Stimulated activated CD4-positive, alpha-beta T cell treated with anti-CD3 and anti-CD28 coated beads, Interleukin-1b, Interleukin-23, amount 100 ng/mL, for 4 hours (primary cell): ENCODE measurements around the gene SKAP1.
"Not testable (repeated sequence)": the region's sequence is repeated elsewhere in the genome, so short reads cannot be mapped to it uniquely, and the experiment has no call there.

Experiments used
- DNase-seq, 2 donors: peaks; one replicate each; pipeline ENCODE4 v3.0.0-alpha.2; 2020; ENCODE audit warnings: low read depth in 2 of 2

Gene SKAP1

GRCh38 chr17:48373130-48373830 is 56.7 kb downstream of the SKAP1 start:
- no peak for DNase-seq

- DNase-seq = not testable (repeated sequence)
Observed at GRCh38 chr17:48368967-48369366, 61.0 kb downstream of the SKAP1 start.

- no peak for DNase-seq
Observed at GRCh38 chr17:48368352-48368908, 61.6 kb downstream of the SKAP1 start.

DNA sequence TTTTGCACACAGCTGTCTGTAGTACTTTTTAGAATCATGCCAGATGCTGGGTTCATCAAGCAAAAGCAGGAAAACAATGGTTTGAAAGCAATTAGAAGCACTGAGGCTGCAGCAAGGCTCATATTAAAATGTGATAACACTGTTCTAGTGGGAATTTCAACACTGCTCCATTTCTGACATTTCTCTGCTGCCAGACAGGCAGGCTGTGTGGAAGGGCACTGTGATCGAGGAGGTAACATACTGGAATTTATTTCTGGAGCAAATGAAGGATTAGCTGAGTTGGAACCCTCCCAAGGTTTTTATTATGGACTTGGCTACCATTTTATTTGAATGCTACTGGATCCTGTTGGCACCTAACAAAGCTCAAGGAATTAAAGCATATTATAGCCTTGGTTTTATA is 66.9 kb downstream of the SKAP1 start:
- DNase-seq = no peak

GRCh38 chr17:48360861-48361633 is 69.0 kb downstream of the SKAP1 start:
- DNase-seq = not testable (repeated sequence)

DNA sequence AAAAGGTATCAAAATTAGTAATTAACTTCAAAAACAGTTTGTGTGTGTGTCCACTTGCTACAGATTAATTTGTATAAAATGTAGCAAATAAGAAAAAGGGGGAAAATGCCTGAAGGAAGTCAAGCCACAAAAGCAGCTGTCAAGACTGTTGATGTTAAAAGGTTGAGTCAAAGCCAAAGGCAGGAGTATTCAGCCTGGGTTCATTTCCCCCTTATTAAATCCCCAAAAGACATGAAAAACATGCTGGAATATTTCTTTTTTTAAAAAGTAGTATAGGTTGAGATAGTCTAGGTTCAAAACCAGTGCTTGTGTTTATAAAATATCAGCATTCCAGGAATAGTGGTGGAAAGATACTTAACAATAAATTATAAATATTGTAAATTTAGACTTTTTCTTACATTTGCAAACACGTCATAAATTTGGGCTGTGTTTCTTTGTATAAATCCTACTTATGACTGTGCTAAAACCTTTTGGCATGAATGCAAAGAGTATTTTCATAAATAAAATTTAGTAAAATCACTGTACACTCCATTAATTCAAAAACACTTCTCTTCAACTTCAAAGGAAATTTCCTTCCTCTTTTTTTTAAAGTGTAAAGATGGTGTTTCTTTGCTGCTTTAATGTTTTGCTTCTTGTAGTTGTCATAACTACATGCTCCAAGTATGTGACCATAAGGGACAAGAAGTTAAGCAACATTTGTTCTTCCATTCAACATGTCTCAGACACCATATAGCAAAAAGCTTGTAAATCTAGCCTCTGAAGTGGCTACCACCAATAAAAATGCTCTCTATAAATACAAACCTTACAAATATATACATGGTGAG is 72.0 kb downstream of the SKAP1 start:
- no peak for DNase-seq

- no peak for DNase-seq
Observed at GRCh38 chr17:48356866-48357265, 73.1 kb downstream of the SKAP1 start.

GRCh38 chr17:48352630-48353029 is 77.4 kb downstream of the SKAP1 start:
- DNase-seq = no peak

- DNase-seq = no peak
Observed at GRCh38 chr17:48351911-48352332, 78.1 kb downstream of the SKAP1 start.

- no peak for DNase-seq
Observed at GRCh38 chr17:48348352-48348751, 81.7 kb downstream of the SKAP1 start.

DNA sequence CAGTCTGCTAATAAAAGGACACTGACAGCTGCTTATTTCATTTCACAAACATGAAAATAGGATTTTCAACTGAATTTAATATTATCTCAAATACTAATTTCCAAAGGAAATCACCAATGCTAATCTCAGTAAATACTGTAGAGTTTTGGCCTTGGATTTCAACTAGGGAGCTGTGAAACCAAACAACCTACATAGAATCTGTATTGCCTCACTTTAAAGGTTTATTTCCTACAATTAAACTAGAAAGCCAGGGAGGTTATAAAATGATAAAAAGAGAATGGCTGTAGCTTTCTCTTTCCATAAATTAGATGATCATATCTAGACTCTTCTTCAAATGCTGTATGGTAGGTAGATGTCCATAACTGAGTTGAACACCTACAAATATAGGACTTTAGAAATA is 82.8 kb downstream of the SKAP1 start:
- no peak for DNase-seq

GRCh38 chr17:48344251-48344650 is 85.8 kb downstream of the SKAP1 start:
- no peak for DNase-seq

- no peak for DNase-seq
Observed at GRCh38 chr17:48340916-48341315, 89.1 kb downstream of the SKAP1 start.

DNA sequence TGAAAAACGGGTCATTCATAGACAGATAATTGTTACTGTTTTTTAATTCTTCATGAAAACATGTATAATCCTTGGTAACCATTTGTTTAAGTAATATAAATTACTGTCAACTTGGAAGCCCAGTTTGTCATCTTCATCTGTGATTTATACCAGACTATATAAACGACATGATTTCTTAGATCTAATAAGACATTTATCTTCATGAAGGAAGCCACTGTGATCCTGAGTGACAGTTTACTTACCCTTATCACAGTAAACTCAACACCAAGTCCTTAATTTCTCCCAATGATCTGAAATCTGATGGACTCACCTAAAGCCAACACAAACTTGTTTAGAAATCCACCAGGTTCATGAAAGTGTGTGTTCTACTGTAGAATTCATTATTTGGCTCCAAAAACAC is 91.3 kb downstream of the SKAP1 start:
- no peak for DNase-seq

DNA sequence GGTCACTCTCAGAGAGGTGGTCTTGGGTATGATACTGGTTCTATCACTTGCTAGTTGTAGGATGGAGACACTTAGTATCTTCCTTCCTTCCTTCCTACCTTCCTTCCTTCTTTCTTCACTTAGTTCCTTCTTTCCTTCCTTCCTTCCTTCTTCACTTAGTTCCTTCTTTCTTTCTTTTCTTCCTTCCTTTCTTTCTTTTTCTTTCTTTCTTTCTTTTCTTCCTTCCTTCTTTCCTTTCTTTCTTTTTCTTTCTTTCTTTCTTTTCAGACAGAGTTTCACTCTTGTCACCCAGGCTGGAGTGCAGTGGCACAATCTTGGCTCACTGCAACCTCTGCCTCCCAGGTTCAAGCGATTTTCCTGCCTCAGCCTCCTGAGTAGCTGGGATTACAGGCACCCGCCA is 92.1 kb downstream of the SKAP1 start:
- not testable (repeated sequence) for DNase-seq

- no peak for DNase-seq
Observed at GRCh38 chr17:48336986-48337385, 93.0 kb downstream of the SKAP1 start.

DNA sequence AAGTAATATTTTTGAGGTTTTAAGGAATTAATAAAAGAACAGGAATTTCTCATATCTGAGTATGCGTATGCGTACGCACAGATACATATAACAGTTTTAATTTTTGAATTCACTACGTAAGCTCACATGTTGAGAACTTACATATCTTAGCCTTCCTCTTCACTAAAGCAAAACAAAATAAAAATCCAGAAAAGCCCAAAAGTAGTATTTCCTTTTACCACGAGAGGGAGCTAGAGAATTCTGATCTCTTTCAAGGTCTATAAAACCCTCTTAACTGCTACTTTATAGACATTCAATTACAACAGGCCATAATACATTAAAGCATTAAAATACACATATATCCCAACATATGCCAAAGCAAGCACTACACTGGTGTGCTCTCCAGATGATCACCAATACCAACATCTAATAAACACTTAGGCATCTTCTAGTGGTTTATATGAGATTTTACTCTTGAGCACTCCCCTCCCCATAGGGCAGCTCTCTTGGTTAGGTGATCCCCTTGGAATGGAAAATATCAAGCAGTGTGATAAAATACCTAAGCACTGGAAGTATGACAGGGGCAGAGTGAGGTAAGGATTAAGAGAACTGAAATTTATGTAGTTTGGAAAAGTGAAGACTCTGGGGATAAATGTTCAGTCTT is 94.0 kb downstream of the SKAP1 start:
- no peak for DNase-seq

GRCh38 chr17:48335146-48335784 is 94.7 kb downstream of the SKAP1 start:
- no peak for DNase-seq

GRCh38 chr17:48333034-48333530 is 96.9 kb downstream of the SKAP1 start:
- no peak for DNase-seq

DNA sequence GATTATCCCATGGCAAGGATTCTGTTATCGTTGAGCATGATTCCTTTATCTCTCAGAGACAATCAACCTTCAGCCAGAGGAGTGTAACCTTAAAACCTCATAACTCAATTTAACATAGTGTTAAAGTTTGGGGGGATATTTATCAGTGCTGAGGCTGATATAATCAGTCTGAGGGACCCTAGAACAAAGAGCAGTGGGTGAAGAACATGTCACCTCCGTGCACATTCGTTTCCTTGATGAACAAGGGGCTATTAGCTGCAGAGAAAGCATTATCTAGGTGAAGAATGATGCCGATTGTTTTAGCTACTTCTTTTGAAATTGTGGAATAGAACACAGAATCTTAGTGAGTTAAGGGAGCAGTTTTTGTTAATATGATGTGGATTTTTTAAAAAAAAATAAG is 99.1 kb downstream of the SKAP1 start:
- DNase-seq = no peak

- no peak for DNase-seq
Observed at GRCh38 chr17:48330421-48330820, 99.6 kb downstream of the SKAP1 start.
